Smooth muscle cell (in vitro differentiated cells): Measurements from ENCODE around the gene FOXM1. TPM values are rescaled to one million over a fixed set of nuclear protein-coding genes. Genes with fewer than 3 reads are reported as not detected.

Experiments used
- DNase-seq: peaks from one replicate; lab custom pipeline; 2025; ENCODE audit not compliant: unreplicated experiment; lab: John Stamatoyannopoulos, UW
- H2AFZ ChIP-seq: fragments of 200-600 bp; sonication (generic); 2 replicates; pipeline ENCODE4 v1.6.0; 2016; ENCODE audit warnings: antibody characterized with exemption, low read depth, mild to moderate bottlenecking
- H3F3A ChIP-seq: fragments of 200-600 bp; sonication (generic); 2 replicates; pipeline ENCODE4 v1.6.0; 2017; ENCODE audit warnings: antibody characterized with exemption, low read depth
- H3K27ac ChIP-seq: fragments of 200-600 bp; sonication (generic); 2 replicates; pipeline ENCODE4 v1.5.1; 2016; ENCODE audit warnings: low read depth, mild to moderate bottlenecking
- H3K27me3 ChIP-seq: fragments of 200-600 bp; sonication (generic); 2 replicates; pipeline ENCODE4 v1.6.1; 2016; ENCODE audit warnings: low read depth, mild to moderate bottlenecking
- H3K36me3 ChIP-seq: fragments of 200-600 bp; sonication (generic); 2 replicates; pipeline ENCODE4 v1.5.1; 2016; ENCODE audit warnings: low read depth
- H3K4me1 ChIP-seq: fragments of 200-600 bp; sonication (generic); 2 replicates; pipeline ENCODE4 v1.5.1; 2016; ENCODE audit warnings: low read depth
- H3K4me2 ChIP-seq: fragments of 200-600 bp; sonication (generic); 2 replicates; pipeline ENCODE4 v1.6.0; 2016; ENCODE audit warnings: mild to moderate bottlenecking
- H3K4me3 ChIP-seq: fragments of 200-600 bp; sonication (generic); 2 replicates; pipeline ENCODE4 v1.5.1; 2016; ENCODE audit warnings: mild to moderate bottlenecking
- H3K79me2 ChIP-seq: fragments of 200-600 bp; sonication (generic); 2 replicates; pipeline ENCODE4 v1.6.0; 2016; ENCODE audit warnings: low read depth, mild to moderate bottlenecking
- H3K9ac ChIP-seq: fragments of 200-600 bp; sonication (generic); 2 replicates; pipeline ENCODE4 v1.6.0; 2016; ENCODE audit warnings: low read depth
- H3K9me3 ChIP-seq: fragments of 200-600 bp; sonication (generic); replicated peaks from 2 replicates; pipeline ENCODE4 v1.5.1; 2016; ENCODE audit warnings: low read depth
- H4K20me1 ChIP-seq: fragments of 200-600 bp; sonication (generic); 2 replicates; pipeline ENCODE4 v1.6.0; 2016; ENCODE audit warnings: low read depth
- WGBS: methylation state at CpG from one replicate; pipeline ENCODE4 v1.1.7; 2016; ENCODE audit warnings: low lambda C conversion rate; 5-methylcytosine and 5-hydroxymethylcytosine counted together
- polyA plus RNA-seq: library from polyadenylated mRNA; unstranded; fragments of >200 nt; fragmentation: Nextera tagmentation; extraction: Ambion mirVana; gene quantifications from 2 replicates; pipeline ENCODE4 v1.2.1, GENCODE V29; 2016
- total RNA-seq: library from RNA; depleted of rRNA; stranded (reverse); fragments of >200 nt; gene quantifications from 2 replicates; pipeline ENCODE4 v1.2.3, GENCODE V29; 2014
- TF ChIP-seq, protein P1 (sequence below): fragments of 200-600 bp; sonication (generic); IDR thresholded peaks from 2 replicates; pipeline ENCODE4 v1.5.1; 2017; ENCODE audit warnings: borderline replicate concordance, mild to moderate bottlenecking, antibody characterized with exemption; ENCODE audit not compliant: insufficient read depth, poor library complexity, severe bottlenecking

Gene FOXM1
- total and polyA plus RNA-seq, 2 experiments from 2014 or later = 3.7 to 8.1 TPM

DNA sequence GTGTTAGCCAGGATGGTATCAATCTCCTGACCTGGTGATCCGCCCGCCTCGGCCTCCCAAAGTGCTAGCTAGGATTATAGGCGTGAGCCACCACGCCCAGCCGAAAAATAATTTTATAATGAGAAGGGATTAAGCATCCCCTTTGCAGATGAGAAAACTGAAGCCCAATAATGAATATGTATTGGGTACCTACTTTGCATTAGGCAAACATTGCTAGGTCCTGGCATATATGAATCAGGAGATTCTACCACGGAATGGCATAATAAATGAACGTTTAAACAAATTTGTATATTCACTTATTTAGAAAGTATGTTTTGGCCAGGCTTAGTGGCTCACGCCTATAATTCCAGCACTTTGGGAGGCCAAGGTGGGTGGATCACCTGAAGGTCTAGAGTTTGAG is 46.1 kb upstream of the FOXM1 start:
- Histone ChIP-seq H3K4me3 (no peak overlapping the region), H3K27ac (no peak overlapping the region), H3K4me2 (no peak overlapping the region), H3K9me3 (no peaks in the 10 kb centered on the region), H3F3A (no peaks in the 10 kb centered on the region), H2AFZ (no peak overlapping the region), H3K27me3 (no peaks in the 10 kb centered on the region), H3K79me2 (peaks cover 5% of the 10 kb centered on the region), H3K4me1 (no peaks in the 10 kb centered on the region), H3K36me3 (peaks cover 25% of the 10 kb centered on the region), H4K20me1 (peaks cover 54% of the 10 kb centered on the region), H3K9ac (no peak overlapping the region)
- DNase-seq = no peak
- over 99% methylated on average over 9 of the region's 9 CpGs for WGBS
- TF ChIP-seq, protein P1, sequence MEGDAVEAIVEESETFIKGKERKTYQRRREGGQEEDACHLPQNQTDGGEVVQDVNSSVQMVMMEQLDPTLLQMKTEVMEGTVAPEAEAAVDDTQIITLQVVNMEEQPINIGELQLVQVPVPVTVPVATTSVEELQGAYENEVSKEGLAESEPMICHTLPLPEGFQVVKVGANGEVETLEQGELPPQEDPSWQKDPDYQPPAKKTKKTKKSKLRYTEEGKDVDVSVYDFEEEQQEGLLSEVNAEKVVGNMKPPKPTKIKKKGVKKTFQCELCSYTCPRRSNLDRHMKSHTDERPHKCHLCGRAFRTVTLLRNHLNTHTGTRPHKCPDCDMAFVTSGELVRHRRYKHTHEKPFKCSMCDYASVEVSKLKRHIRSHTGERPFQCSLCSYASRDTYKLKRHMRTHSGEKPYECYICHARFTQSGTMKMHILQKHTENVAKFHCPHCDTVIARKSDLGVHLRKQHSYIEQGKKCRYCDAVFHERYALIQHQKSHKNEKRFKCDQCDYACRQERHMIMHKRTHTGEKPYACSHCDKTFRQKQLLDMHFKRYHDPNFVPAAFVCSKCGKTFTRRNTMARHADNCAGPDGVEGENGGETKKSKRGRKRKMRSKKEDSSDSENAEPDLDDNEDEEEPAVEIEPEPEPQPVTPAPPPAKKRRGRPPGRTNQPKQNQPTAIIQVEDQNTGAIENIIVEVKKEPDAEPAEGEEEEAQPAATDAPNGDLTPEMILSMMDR = no peak

DNA sequence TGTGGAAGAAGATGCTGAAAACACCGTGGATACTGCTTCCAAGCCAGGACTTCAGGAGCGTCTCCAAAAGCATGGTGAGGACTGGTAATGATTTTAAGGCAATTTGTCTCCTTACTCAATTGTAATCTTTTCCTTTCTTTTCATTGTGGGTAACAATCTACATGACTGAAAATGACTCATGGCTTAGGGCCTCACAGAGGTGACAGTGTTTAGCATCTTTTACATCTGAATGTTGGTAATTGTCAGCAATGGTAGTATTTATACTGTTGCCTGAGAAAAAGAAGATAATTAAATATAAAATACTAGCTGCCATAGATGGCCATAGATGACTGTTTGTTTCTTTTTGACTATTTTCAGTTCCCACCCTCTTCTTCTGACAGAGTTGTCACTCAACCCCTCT is 45.4 kb upstream of the FOXM1 start:
- no peaks in the 10 kb centered on the region for H3K9me3 ChIP-seq
- H3K4me2 ChIP-seq = no peak overlapping the region
- peaks cover 5% of the 10 kb centered on the region for H3K79me2 ChIP-seq
- H3K27me3 ChIP-seq = no peaks in the 10 kb centered on the region
- peaks cover 25% of the 10 kb centered on the region for H3K36me3 ChIP-seq
- H3F3A ChIP-seq = no peaks in the 10 kb centered on the region
- H4K20me1 ChIP-seq = peaks cover 54% of the 10 kb centered on the region
- no peak overlapping the region for H3K27ac ChIP-seq
- TF ChIP-seq, protein P1 = no peak
- 79% methylated on average over 2 of the region's 2 CpGs for WGBS
- H3K4me1 ChIP-seq = no peaks in the 10 kb centered on the region
- no peak for DNase-seq
- no peak overlapping the region for H2AFZ ChIP-seq
- no peak overlapping the region for H3K9ac ChIP-seq
- H3K4me3 ChIP-seq = no peak overlapping the region

DNA sequence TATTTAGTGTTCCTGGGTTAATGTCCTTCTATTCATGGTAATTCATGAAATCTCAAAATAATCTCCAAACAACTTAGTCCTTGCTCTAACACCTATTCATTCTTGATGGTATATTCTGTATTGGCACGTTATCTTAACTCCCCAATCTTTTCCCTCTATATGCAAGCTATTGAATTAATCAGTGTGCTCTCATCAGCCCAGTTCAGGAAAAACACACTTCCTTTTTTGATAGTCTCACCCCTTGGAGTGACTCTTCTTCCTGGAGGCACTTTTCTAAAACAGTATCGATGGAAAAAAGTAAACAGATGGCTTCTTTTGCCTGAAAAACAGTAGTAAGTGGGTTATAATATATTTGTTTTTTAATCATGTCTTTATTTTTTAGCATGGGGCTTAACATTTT is 42.3 kb upstream of the FOXM1 start:
- 96% methylated on average over 2 of the region's 2 CpGs for WGBS
- H3K9me3 ChIP-seq = no peaks in the 10 kb centered on the region
- peaks cover 5% of the 10 kb centered on the region for H3K79me2 ChIP-seq
- TF ChIP-seq, protein P1 = no peak
- peaks cover 57% of the 10 kb centered on the region for H4K20me1 ChIP-seq
- no peak overlapping the region for H3K9ac ChIP-seq
- peaks cover 22% of the 10 kb centered on the region for H3K36me3 ChIP-seq
- no peak overlapping the region for H2AFZ ChIP-seq
- no peak overlapping the region for H3K27ac ChIP-seq
- no peak overlapping the region for H3K4me2 ChIP-seq
- H3K4me1 ChIP-seq = no peaks in the 10 kb centered on the region
- no peaks in the 10 kb centered on the region for H3K27me3 ChIP-seq
- H3K4me3 ChIP-seq = no peak overlapping the region
- H3F3A ChIP-seq = no peaks in the 10 kb centered on the region
- no peak for DNase-seq

DNA sequence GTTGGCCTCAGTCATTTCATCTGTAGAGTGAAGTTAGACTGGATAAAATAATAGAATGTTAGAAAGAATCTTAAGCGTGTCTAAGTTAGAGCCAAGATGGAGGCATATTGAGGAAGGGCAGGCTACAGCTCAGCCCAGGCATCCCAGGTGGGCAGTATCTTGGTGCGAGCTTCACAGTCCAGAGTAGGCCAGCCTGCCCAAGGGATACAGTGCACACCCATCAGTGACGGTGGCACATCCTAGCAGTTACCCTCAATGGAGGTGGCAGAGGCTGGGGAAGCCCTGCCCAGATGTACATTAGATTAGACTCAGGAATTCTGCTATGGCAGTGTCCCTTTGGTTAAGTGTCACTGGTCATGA is 35.2 kb upstream of the FOXM1 start:
- H3K79me2 ChIP-seq = peaks cover 21% of the 10 kb centered on the region
- no peaks in the 10 kb centered on the region for H3F3A ChIP-seq
- peaks cover 68% of the 10 kb centered on the region for H4K20me1 ChIP-seq
- no peak overlapping the region for H3K27ac ChIP-seq
- no peak for DNase-seq
- no peaks in the 10 kb centered on the region for H3K4me1 ChIP-seq
- no peaks in the 10 kb centered on the region for H3K9me3 ChIP-seq
- TF ChIP-seq, protein P1 = no peak
- no peak overlapping the region for H2AFZ ChIP-seq
- no peak overlapping the region for H3K4me3 ChIP-seq
- WGBS = 98% methylated on average over 3 of the region's 3 CpGs
- no peak overlapping the region for H3K4me2 ChIP-seq
- no peaks in the 10 kb centered on the region for H3K27me3 ChIP-seq
- no peaks in the 10 kb centered on the region for H3K36me3 ChIP-seq
- H3K9ac ChIP-seq = no peak overlapping the region
